Measurements from ENCODE around the gene TTLL5. TPM values are rescaled to one million over a fixed set of nuclear protein-coding genes. Genes with fewer than 3 reads are reported as not detected.
"Not testable (repeated sequence)": the region's sequence is repeated elsewhere in the genome, so short reads cannot be mapped to it uniquely, and the experiment has no call there.

The TTLL5 gene
- polyA plus RNA-seq, 1 experiment = 24.1 TPM

DNA sequence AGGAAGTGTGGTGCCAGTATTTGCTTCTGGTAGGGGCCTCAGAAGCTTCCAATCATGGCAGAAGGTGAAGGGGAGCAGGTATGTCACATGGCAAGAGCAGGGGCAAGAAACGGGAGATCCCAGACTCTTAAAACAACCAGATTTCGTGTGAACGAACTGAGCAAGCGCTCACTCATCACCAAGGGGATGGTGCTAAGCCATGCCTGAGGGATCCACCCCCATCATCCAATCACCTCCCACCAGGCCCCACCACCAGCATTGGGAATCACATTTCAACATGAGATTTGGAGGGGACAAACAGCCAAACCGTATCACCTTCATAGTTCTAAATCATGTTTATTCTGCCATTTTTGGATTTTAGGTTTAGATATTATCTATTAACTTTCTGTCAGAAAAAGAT is 179.9 kb downstream of the TTLL5 start:
- no peak overlapping the region for H3K27ac ChIP-seq (ENCODE audit: low read depth, low read length)
- POLR2A ChIA-PET = interaction anchor here (0.6 kb wide), 1 partner anchor 48 kb away, joined by 3 read pairs; no protein-coding TSS in a partner anchor
- no peaks in the 10 kb centered on the region for H3K27me3 ChIP-seq (ENCODE audit: control insufficient read depth, insufficient read depth, low read length)
- no peak for DNase-seq (ENCODE audit: low read depth, low spot score)
- peaks cover 2% of the 10 kb centered on the region; the same call in 1 of the 2 replicates for H3K9me3 ChIP-seq (ENCODE audit: control insufficient read depth, insufficient read depth, low read length)
- TF ChIP-seq, protein P1, sequence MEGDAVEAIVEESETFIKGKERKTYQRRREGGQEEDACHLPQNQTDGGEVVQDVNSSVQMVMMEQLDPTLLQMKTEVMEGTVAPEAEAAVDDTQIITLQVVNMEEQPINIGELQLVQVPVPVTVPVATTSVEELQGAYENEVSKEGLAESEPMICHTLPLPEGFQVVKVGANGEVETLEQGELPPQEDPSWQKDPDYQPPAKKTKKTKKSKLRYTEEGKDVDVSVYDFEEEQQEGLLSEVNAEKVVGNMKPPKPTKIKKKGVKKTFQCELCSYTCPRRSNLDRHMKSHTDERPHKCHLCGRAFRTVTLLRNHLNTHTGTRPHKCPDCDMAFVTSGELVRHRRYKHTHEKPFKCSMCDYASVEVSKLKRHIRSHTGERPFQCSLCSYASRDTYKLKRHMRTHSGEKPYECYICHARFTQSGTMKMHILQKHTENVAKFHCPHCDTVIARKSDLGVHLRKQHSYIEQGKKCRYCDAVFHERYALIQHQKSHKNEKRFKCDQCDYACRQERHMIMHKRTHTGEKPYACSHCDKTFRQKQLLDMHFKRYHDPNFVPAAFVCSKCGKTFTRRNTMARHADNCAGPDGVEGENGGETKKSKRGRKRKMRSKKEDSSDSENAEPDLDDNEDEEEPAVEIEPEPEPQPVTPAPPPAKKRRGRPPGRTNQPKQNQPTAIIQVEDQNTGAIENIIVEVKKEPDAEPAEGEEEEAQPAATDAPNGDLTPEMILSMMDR (IDR thresholded peaks at IDR 0.05; ENCODE audit: low read depth, low read length) = no peak
- CTCF ChIA-PET = no interaction called here
- no peak overlapping the region for H3K4me3 ChIP-seq (ENCODE audit: low read depth, low read length)

DNA sequence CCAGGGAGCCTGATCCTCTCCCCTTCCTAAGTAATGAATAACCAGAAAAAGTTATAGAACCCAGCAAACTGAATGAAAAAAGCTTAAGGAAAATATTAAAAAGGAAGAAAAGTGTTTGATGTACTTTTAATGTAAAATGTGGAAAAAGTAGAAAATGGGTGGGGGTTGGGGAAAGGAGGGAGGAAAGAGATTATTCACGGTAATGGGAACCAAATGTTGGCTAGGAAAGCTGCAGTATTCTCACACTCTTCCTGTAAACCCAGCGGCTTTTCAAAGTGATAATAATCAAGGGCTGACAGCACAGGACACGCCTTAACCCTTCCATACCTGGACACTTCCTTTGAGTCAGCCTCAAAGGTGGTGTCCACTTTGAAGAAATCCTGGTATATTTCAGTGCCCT is 181.5 kb downstream of the TTLL5 start:
- ChIA-PET POLR2A (no interaction called here), CTCF (interaction anchor here (0.6 kb wide), 1 partner anchor 131 kb away, joined by 3 read pairs; no protein-coding TSS in a partner anchor)
- peaks cover 2% of the 10 kb centered on the region; the same call in 1 of the 2 replicates for H3K9me3 ChIP-seq (ENCODE audit: control insufficient read depth, insufficient read depth, low read length)
- H3K27ac ChIP-seq (ENCODE audit: low read depth, low read length) = no peak overlapping the region
- no peak overlapping the region for H3K4me3 ChIP-seq (ENCODE audit: low read depth, low read length)
- no peak for DNase-seq (ENCODE audit: low read depth, low spot score)
- H3K27me3 ChIP-seq (ENCODE audit: control insufficient read depth, insufficient read depth, low read length) = no peaks in the 10 kb centered on the region
- TF ChIP-seq, protein P1 (IDR thresholded peaks at IDR 0.05; ENCODE audit: low read depth, low read length) = no peak

DNA sequence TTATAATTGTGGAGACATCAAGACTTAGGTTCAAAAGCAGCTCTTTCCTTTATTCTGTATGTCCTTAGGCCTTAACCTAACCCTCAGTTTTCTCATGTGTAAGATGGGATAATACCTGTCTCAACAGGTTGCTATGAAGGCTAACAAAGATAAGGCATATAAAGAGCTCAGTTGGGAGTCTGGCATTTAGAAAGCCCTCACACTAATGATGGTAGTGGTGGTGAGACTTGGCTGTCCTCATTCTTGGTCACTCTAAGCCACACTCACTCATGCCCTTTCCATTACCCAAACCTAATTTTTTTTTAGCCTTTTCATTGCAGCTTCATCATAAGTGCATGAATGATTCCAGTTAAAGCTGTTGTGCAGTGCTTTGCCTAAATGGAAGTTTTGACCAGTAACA is 183.4 kb downstream of the TTLL5 start:
- ChIA-PET CTCF (no interaction called here), POLR2A (no interaction called here)
- DNase-seq (ENCODE audit: low read depth, low spot score) = no peak
- Histone ChIP-seq H3K4me3 (ENCODE audit: low read depth, low read length) (no peak overlapping the region), H3K27ac (ENCODE audit: low read depth, low read length) (no peak overlapping the region), H3K27me3 (ENCODE audit: control insufficient read depth, insufficient read depth, low read length) (no peaks in the 10 kb centered on the region), H3K9me3 (ENCODE audit: control insufficient read depth, insufficient read depth, low read length) (no peaks in the 10 kb centered on the region)
- TF ChIP-seq, protein P1 (IDR thresholded peaks at IDR 0.05; ENCODE audit: low read depth, low read length) = no peak

DNA sequence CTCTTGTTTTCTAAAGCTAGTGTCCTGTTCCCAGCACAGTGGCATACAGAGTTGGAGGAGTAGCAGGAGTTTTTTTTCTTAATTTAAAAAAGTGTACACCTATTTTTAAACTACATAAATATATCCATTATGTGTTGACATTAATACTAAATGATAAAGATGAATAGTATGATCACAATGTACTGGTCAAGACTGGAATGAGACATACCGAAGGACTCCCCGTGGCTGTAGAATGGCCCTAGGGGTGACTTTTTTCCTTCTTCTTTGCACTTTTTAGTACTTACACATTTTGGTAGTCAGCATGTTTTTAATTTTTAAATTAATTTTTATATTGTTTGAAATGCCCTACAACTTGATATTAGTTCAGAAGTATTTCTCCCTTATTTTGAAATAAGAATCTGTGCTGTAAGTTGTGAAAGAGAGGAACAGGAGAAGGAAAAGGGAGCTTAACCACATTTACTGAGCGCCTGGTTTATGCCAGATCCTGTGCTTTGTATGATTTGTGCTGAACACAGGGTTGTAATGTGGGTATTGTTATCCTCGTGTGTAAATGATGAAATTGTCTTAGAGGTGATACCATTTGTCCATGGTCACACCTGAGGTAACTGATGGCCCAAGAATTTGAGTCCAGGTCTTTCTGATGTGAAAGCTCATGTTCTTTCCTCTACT is 184.2 kb downstream of the TTLL5 start:
- H3K27ac ChIP-seq (ENCODE audit: low read depth, low read length) = no peak overlapping the region
- no peaks in the 10 kb centered on the region for H3K27me3 ChIP-seq (ENCODE audit: control insufficient read depth, insufficient read depth, low read length)
- no peak for DNase-seq (ENCODE audit: low read depth, low spot score)
- ChIA-PET POLR2A (interaction anchor here (1.3 kb wide), 1 partner anchor 14 kb away, joined by 3 read pairs; no protein-coding TSS in a partner anchor), CTCF (interaction anchor here (0.6 kb wide), 1 partner anchor 51 kb away, joined by 3 read pairs; no protein-coding TSS in a partner anchor)
- TF ChIP-seq, protein P1 (IDR thresholded peaks at IDR 0.05; ENCODE audit: low read depth, low read length) = no peak
- no peak overlapping the region for H3K4me3 ChIP-seq (ENCODE audit: low read depth, low read length)
- no peaks in the 10 kb centered on the region for H3K9me3 ChIP-seq (ENCODE audit: control insufficient read depth, insufficient read depth, low read length)

DNA sequence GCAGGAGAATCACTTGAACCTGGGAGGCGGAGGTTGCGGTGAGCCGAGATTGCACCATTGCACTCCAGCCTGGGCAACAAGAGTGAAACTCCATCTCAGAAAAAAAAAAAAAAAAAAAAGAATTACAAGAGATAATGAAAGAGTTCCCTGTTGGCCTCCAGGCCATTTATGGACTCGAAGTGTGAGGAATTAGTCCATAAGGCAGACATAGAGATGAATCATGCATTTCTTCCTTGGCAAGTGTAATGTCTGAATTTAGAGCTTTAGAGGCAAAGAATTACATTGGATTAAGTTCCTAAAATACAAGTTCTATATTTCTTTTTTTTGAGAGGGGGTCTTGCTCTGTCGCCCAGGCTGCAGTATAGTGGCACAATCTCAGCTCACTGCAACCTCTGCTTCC is 185.6 kb downstream of the TTLL5 start:
- H3K4me3 ChIP-seq (ENCODE audit: low read depth, low read length); H3K27ac ChIP-seq (ENCODE audit: low read depth, low read length); H3K9me3 ChIP-seq (ENCODE audit: control insufficient read depth, insufficient read depth, low read length); DNase-seq (ENCODE audit: low read depth, low spot score); H3K27me3 ChIP-seq (ENCODE audit: control insufficient read depth, insufficient read depth, low read length): not testable (repeated sequence)
- ChIA-PET POLR2A (interaction anchor here (0.7 kb wide), 1 partner anchor 24 kb away, joined by 9 read pairs; no protein-coding TSS in a partner anchor), CTCF (interaction anchor here (1.1 to 2.7 kb wide), 2 partner anchors 52 to 60 kb away, joined by 3 to 7 read pairs; no protein-coding TSS in a partner anchor)
